Neural cell (in vitro differentiated cells): Measurements from ENCODE around the gene RAPGEF4. TPM values are rescaled to one million over a fixed set of nuclear protein-coding genes. Genes with fewer than 3 reads are reported as not detected.

Experiments used
- H2AFZ ChIP-seq: fragments of 200-600, 300-800 bp; sonication (generic), shearing (Covaris generic); 2 replicates; pipeline ENCODE4 v1.6.0; 2014; ENCODE audit warnings: low read depth, mild to moderate bottlenecking, antibody characterized with exemption, low read length, moderate library complexity
- H3F3A ChIP-seq: fragments of 200-600 bp; shearing (Covaris generic); 2 replicates; pipeline ENCODE4 v1.6.1; 2016; ENCODE audit warnings: mild to moderate bottlenecking, moderate library complexity, mixed read lengths, antibody characterized with exemption, low read length; ENCODE audit not compliant: insufficient read depth, poor library complexity, severe bottlenecking
- H3K27ac ChIP-seq: fragments of 200-600, 300-800 bp; sonication (generic), shearing (Covaris generic); 2 replicates; pipeline ENCODE4 v1.5.1; 2014; ENCODE audit warnings: mild to moderate bottlenecking, low read length, moderate library complexity
- H3K27me3 ChIP-seq: fragments of 300-800, 200-600 bp; sonication (generic), shearing (Covaris generic); 2 replicates; pipeline ENCODE4 v1.6.0; 2014; ENCODE audit warnings: mild to moderate bottlenecking, low read depth, low read length, moderate library complexity; ENCODE audit not compliant: insufficient read depth
- H3K36me3 ChIP-seq: fragments of 300-800, 200-600 bp; sonication (generic), shearing (Covaris generic); 2 replicates; pipeline ENCODE4 v1.5.1; 2014; ENCODE audit warnings: mild to moderate bottlenecking, antibody characterized with exemption, low read length, moderate library complexity; ENCODE audit not compliant: insufficient read depth
- H3K4me2 ChIP-seq: fragments of 300-800, 200-600 bp; sonication (generic), shearing (Covaris generic); 2 replicates; pipeline ENCODE4 v1.6.0; 2014; ENCODE audit warnings: mild to moderate bottlenecking, low read length
- H3K4me3 ChIP-seq: fragments of 300-800, 200-600 bp; sonication (generic), shearing (Covaris generic); 2 replicates; pipeline ENCODE4 v1.5.1; 2014; ENCODE audit warnings: mild to moderate bottlenecking, low read length, moderate library complexity
- H3K79me2 ChIP-seq: fragments of 200-600 bp; shearing (Covaris generic); replicated peaks from 2 replicates; pipeline ENCODE4 v1.6.0; 2014; ENCODE audit warnings: mild to moderate bottlenecking, low read length, moderate library complexity; ENCODE audit not compliant: insufficient read depth
- H3K9ac ChIP-seq: fragments of 300-800, 200-600 bp; sonication (generic), shearing (Covaris generic); 2 replicates; pipeline ENCODE4 v1.6.1; 2016; ENCODE audit warnings: mild to moderate bottlenecking, low read length, mixed read lengths
- H3K9me2 ChIP-seq: fragments of 200-600 bp; shearing (Covaris generic); 2 replicates; pipeline ENCODE4 v1.6.1; 2016; ENCODE audit warnings: mild to moderate bottlenecking, low read length, mixed read lengths; ENCODE audit not compliant: insufficient read depth
- H3K9me3 ChIP-seq: fragments of 200-600, 300-800 bp; sonication (generic), shearing (Covaris generic); 2 replicates; pipeline ENCODE4 v1.6.1; 2016; ENCODE audit warnings: mild to moderate bottlenecking, mixed run types, low read length, moderate library complexity, mixed read lengths
- H4K20me1 ChIP-seq: fragments of 200-600 bp; shearing (Covaris generic); 2 replicates; pipeline ENCODE4 v1.6.1; 2016; ENCODE audit warnings: mild to moderate bottlenecking, mixed run types; ENCODE audit not compliant: insufficient read depth
- CTCF ChIP-seq: fragments of 450-650 bp; IDR thresholded peaks from 2 replicates; pipeline ENCODE4 v1.5.1; 2014; ENCODE audit warnings: antibody characterized with exemption, mild to moderate bottlenecking, moderate library complexity; ENCODE audit not compliant: poor library complexity, severe bottlenecking
- EP300 ChIP-seq: fragments of 450-650 bp; conservative IDR thresholded peaks from 2 replicates; pipeline ENCODE4 v1.6.1; 2014; ENCODE audit warnings: antibody characterized with exemption, mild to moderate bottlenecking, moderate library complexity; ENCODE audit not compliant: poor library complexity, severe bottlenecking
- EZH2 ChIP-seq: fragments of 200-600, 300-800 bp; shearing (Covaris generic), sonication (generic); IDR thresholded peaks from 2 replicates; pipeline ENCODE4 v1.6.1; 2014; ENCODE audit warnings: antibody characterized with exemption, low read length, borderline replicate concordance, mild to moderate bottlenecking; ENCODE audit not compliant: insufficient read depth, poor library complexity, severe bottlenecking
- MXI1 ChIP-seq: fragments of 450-650 bp; conservative IDR thresholded peaks from 2 replicates; pipeline ENCODE4 v1.6.1; 2014; ENCODE audit warnings: antibody characterized with exemption, mild to moderate bottlenecking; ENCODE audit not compliant: poor library complexity, severe bottlenecking
- POLR2AphosphoS5 ChIP-seq: IDR thresholded peaks from 2 replicates; pipeline ENCODE4 v1.6.1; 2012
- RAD21 ChIP-seq: fragments of 450-650 bp; conservative IDR thresholded peaks from 2 replicates; pipeline ENCODE4 v1.6.1; 2014; ENCODE audit warnings: antibody characterized with exemption, mild to moderate bottlenecking, moderate library complexity
- REST ChIP-seq: IDR thresholded peaks from 2 replicates; pipeline ENCODE4 v1.6.1; 2012; ENCODE audit warnings: borderline replicate concordance
- SMC3 ChIP-seq: fragments of 450-650 bp; conservative IDR thresholded peaks from 2 replicates; pipeline ENCODE4 v1.6.1; 2014; ENCODE audit warnings: antibody characterized with exemption, mild to moderate bottlenecking, moderate library complexity; ENCODE audit not compliant: poor library complexity
- TAF1 ChIP-seq: IDR thresholded peaks from 2 replicates; pipeline ENCODE4 v1.6.1; 2012; ENCODE audit warnings: low read depth
- polyA plus RNA-seq: library from polyadenylated mRNA; depleted of rRNA; stranded (reverse); fragments of >200 nt; gene quantifications from 2 replicates; pipeline ENCODE4 v1.2.3, GENCODE V29; 2014

Gene RAPGEF4
- polyA plus RNA-seq, 1 donor from 2014 or later, result 10.4 TPM

DNA sequence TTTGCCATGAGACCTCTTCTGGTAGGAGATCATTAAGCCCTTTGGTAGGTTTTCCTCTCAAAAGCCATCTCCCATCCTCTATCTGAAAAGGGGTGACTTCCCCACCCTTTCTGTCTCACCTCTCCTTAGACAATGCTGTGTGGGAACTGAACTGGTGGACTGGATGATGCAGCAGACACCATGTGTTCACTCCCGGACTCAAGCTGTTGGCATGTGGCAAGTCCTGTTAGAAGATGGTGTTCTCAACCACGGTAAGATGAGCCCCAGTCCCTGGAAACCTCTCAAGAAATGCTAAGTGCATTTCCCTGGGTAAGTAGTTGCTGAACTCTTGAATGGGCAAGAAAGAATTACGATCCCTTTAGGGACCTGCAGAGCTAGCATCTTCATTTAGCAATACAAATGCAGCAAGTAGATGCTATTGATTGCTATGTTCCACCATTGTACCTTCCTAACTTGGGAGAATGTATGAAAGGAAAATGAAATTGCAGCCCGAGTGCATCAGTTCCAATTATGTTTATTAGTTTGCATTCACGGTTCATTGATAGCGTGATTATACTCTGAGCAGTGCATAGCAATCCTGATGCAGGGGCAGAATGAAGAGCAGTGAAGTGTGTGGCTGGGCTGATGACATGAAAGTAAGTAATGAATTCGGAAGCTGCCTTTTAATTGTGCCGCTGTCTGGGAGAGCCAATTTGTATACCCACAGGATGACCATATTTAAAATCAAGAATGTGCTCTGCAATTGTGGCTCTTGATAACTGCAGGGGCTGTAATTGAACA, 230.0 kb downstream of the RAPGEF4 start:
- Histone ChIP-seq H3F3A (no peaks in the 10 kb centered on the region), H3K4me3 (no peak overlapping the region), H3K36me3 (no peaks in the 10 kb centered on the region), H3K9ac (no peak overlapping the region), H3K9me3 (no peaks in the 10 kb centered on the region), H2AFZ (no peak overlapping the region), H3K79me2 (no peaks in the 10 kb centered on the region), H4K20me1 (no peaks in the 10 kb centered on the region), H3K27ac (no peak overlapping the region), H3K4me2 (no peak overlapping the region), H3K9me2 (no peaks in the 10 kb centered on the region), H3K27me3 (no peaks in the 10 kb centered on the region)
- no peak for TF ChIP-seq EZH2
- no peak for TF ChIP-seq REST
- TF ChIP-seq EP300, result no peak
- no peak for TF ChIP-seq TAF1
- no peak for TF ChIP-seq MXI1
- TF ChIP-seq CTCF, result no peak
- no peak for TF ChIP-seq RAD21
- no peak for TF ChIP-seq POLR2AphosphoS5
- no peak for TF ChIP-seq SMC3

- no peaks in the 10 kb centered on the region for H3K27me3 ChIP-seq
- no peak overlapping the region for H3K4me2 ChIP-seq
- TF ChIP-seq SMC3 (no peak), REST (no peak), TAF1 (no peak), POLR2AphosphoS5 (no peak), RAD21 (no peak), EZH2 (no peak), EP300 (no peak), CTCF (no peak), MXI1 (no peak)
- no peaks in the 10 kb centered on the region for H3K9me3 ChIP-seq
- no peaks in the 10 kb centered on the region for H3K79me2 ChIP-seq
- no peak overlapping the region for H3K9ac ChIP-seq
- no peaks in the 10 kb centered on the region for H4K20me1 ChIP-seq
- H3K4me3 ChIP-seq, result no peak overlapping the region
- H3K27ac ChIP-seq, result no peak overlapping the region
- no peak overlapping the region for H2AFZ ChIP-seq
- no peaks in the 10 kb centered on the region for H3F3A ChIP-seq
- no peaks in the 10 kb centered on the region for H3K36me3 ChIP-seq
- H3K9me2 ChIP-seq, result no peaks in the 10 kb centered on the region
Observed at GRCh38 chr2:172967036-172967982, 231.7 kb downstream of the RAPGEF4 start.
